HG03064 (cell line): ENCODE data around the gene LCE2A.

ENCODE experiments used
- ATAC-seq: cut with Tn5 transposase; IDR thresholded peaks from one replicate; pipeline ENCODE4 v1.9.1; 2021; ENCODE audit warnings: low read depth; ENCODE audit not compliant: unreplicated experiment

The LCE2A gene

GRCh38 chr1:152741656-152742055 is 43.5 kb downstream of the LCE2A start:
- no peak for ATAC-seq

DNA sequence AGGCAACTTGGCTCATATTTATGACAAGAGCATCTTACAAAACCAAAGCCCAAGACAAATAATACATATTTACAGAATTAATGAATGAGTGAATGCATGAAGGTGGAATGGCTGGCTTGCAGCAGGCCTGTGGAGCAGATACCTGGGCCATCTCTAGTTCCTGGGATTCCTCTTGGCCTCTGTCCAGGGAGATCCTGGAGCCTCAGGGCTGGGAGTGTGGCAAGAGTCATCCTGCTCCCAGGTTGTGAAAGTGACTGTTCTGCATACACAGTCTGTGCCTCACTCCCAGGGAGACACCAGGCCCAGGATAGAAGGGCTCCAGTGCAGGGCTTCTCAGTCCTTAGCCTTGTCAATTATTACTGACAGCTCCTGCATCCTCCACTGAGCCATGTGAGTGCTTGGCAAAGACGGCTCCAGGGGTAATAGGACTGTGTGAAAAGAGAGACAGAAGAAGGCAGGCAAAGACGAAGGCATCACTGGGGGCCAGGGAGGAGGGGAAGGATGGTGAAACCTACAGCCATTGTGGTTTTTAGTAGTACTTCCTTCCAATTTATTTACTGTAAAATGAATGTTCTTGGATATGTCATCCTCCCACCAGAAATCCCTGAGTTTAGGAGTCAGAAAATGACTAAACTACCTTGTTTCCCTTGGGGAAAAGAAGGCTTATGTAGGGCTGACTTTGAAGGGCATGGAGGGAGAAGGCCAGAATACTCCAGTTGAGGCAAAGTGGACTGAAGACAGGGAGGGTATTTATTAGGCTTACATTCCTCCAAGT is 45.4 kb downstream of the LCE2A start:
- no peak for ATAC-seq

DNA sequence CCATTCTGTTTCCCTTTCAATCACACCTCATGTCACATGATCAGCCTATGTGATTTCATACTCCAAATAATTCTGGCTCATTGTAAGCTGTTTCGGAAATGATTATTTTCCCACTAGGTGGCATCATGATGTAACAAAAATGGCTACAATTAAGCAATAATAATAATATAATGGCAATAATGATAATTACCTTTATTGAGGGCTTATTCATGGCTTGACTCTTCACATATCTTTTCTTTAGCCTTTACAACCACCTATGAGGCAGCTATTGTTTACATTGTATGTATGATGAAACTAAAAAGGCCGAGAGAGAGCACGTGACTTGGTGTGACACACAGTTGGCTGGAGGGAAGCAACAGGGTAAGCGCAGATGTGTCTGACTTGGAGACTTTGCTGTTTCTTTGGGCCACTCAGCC is 47.2 kb downstream of the LCE2A start:
- no peak for ATAC-seq

DNA sequence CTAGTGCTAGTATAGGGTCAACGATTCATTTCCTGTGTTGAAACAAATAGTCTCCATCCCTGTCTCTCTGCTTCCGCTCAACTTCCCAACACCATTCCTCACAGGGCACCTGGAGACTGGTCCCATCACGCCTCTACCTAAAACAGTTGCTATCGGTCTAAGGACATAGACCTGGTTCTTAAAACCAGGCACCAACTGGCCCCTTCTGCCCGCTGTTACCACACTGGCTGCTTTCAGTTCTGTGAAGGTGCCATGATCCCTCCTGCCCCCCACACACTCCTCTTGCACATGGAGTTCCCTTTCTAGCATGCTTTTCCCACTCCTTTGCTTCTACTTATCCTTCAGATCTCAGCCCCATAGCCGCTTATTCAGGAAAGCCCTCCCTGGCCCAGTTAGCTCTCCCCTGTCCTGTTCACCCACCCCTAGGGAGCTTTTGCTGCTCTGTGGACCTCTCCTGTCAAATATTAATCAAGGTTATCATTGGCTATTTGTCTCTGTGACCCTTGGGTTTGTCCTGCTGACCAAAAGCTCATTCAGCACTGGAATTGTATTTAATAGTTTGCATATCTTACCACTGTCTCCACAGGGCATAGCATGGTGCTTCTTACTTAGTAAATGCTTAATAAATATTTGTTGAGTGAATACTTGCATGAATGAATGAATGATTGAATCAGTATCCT is 47.8 kb downstream of the LCE2A start:
- no peak for ATAC-seq

DNA sequence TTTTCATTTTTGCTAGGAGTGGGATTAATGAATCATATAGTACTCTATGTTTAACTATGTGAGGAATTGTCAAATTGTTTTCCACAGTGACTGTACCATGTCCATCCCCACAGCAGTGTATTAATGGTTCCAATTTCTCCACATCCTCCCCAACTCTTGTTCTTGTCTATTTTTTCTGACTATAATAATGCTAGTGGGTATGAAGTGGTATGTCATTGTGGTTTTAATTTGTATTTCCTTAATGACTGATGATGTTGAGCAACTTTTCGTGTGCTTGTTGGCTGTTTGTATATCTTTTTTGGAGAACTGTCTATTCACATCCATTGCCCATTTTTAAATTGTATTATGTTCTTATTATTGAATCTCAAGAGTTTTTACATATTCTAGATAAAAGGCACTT is 49.7 kb downstream of the LCE2A start:
- no peak for ATAC-seq
